ENCODE data around the gene FAM180A.

FAM180A gene

DNA sequence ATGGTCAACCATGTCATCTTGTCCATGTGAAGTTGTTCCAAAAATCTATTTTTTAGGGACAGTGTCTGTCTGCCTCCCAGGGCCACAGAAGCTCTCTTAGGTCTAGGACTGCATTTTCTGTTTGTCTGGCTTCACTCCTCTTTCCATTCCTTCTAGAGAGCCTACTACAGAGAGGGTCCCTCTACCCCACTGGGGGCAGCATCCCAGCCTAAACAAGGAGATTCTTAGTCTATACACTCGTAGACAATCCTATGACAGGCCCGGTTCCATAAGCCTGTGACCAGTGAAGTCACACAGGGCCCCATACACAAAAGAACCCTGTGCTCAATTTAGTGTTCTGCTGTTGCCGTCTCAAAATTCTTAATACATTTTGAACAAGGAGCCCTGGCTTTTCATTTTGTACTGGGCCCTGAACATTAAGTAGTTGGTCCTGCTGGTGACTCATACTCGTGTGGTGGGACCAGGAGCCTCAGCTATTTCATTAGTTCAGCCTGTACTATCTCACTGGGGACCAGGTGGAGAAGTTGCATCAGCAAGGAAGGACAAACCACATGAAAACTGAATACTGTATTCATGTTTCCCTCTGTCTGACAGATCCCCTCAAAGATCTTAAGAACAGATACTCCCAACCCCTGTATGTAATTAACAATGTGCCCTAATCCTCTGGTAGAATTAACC is 23.5 kb upstream of the FAM180A start:
- DNase-seq (ENCODE audit: low spot score): no peak

- no peak for DNase-seq (ENCODE audit: low spot score)
Measured at GRCh38 chr7:135771051-135771450, 22.4 kb upstream of the FAM180A start.

DNA sequence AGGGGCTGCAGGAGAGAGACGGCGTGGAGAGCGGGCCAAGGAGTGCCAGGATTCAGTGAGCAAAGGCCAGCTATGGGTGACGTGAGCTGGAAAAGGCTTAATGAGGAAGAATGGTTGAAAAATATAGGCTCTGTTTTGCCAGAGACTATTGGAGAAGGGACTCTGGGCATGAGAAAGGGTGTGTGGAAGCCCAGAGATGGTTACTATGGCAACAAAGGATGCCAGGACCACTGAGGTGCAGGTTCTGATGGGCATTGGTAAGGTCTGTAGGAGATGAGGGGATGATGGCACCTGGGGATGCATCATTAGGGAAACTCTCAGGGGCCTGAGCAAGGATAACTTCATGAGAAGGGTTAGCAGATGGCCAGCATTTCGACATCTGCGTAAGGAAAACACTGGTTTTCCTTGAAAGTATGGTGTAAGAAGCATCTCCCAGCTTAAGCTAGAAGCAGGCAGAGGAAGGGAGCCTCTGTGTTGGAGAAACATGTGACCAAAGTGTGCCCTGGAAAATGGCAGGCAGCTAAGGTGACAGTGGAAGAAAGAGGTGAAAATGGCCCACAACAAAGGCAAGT is 21.6 kb upstream of the FAM180A start:
- no peak for DNase-seq (ENCODE audit: low spot score)

DNA sequence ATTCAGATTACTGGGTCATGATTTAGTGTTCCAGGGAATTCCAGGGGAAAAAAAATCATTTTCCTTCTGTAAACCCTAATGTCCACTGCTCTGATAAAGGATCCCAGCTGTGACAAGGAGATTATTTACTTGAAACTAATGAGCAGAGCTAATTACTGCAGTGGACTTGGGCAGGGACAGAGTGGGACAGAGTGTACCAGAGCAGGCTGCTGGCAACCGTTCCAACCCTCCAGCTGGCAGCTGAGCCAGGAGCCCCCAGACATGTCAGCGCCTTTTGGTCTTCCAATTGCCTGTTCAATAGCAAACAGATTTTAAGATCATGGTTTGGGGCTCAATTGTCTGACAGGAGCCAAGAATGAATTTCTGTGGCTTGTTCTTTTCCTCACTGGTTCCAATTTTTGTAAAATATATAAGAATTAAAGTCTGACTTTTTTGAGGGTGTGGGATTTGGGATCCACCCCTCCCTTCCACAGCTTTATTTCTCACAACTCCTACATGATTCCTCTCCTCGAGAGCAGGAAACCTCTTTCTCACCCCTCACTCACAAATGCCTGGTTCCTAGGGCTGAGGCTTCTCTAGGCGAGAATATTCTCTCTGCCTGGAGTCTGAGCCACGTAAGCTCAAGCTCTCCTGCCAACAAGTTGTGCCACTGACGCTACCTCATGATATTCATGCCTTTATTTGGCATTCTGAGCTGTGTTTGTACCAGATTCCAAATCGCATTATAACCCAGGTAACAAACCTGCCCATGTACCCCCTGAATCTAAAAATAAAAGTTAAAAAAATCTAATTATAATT is 20.6 kb upstream of the FAM180A start:
- DNase-seq (ENCODE audit: low spot score): no peak

DNA sequence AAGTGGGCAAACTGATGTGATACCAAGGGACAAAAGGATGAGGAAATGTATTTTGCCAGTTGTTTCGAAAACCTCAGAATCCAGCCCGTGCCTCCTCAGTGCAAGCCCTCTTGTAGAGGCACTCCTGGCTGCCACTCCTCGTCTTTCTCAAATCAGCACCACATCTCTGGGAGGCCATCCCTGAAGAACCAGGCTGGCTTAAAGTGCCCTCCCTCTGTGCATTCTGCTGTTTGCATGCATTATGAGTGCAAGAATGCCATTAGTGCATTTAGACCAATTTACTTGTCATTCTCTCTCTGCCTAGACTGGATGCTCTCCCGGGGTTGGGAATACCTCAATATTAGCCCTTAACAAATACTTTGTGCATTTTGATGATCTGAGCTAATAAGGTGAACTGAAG is 19.9 kb upstream of the FAM180A start:
- DNase-seq (ENCODE audit: low spot score): no peak

GRCh38 chr7:135768064-135768463 is 19.5 kb upstream of the FAM180A start:
- no peak for DNase-seq (ENCODE audit: low spot score)

- DNase-seq (ENCODE audit: low spot score): no peak
Measured at GRCh38 chr7:135763261-135763660, 14.6 kb upstream of the FAM180A start.

GRCh38 chr7:135761751-135762488 is 13.3 kb upstream of the FAM180A start:
- no peak for DNase-seq (ENCODE audit: low spot score)

DNA sequence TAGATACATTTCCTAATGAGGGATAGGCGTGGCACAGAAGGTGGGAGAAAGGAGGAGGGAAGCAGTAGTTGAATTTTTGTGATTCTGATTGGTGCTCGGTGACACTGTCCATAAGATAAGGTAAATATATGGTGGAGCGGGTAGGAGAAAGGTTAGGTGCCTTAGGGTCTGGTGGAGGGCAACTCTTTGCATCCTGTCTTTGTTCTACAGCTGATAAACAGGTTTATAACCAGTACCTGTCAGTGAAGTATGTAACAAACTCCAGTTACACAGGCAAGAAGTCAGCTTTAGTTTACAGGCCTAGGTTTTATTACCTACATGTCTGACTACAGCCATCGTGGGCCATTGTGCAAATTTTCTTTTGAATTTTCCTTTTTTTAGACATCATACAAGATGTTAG is 10.9 kb upstream of the FAM180A start:
- no peak for DNase-seq (ENCODE audit: low spot score)

DNA sequence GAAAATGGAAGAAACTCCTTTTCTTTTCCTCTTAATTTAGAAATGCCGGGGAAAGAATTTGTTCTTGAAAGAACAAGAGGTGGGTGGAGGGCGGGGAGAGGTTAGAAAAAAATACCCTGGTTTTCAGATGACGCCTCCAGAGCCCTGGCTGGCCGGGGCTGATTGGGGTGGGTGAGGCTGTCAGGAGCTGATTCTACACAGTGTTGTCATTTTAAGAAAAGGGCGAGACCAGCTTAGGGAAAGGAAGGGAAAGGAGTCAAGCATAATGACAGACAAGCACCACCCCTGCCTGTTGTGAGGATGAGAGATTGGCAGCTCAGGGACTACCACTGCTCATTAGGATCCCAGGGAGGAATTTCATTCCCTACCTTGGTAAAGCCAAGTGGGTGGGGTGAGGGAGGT is 9.9 kb upstream of the FAM180A start:
- DNase-seq (ENCODE audit: low spot score): no peak

DNA sequence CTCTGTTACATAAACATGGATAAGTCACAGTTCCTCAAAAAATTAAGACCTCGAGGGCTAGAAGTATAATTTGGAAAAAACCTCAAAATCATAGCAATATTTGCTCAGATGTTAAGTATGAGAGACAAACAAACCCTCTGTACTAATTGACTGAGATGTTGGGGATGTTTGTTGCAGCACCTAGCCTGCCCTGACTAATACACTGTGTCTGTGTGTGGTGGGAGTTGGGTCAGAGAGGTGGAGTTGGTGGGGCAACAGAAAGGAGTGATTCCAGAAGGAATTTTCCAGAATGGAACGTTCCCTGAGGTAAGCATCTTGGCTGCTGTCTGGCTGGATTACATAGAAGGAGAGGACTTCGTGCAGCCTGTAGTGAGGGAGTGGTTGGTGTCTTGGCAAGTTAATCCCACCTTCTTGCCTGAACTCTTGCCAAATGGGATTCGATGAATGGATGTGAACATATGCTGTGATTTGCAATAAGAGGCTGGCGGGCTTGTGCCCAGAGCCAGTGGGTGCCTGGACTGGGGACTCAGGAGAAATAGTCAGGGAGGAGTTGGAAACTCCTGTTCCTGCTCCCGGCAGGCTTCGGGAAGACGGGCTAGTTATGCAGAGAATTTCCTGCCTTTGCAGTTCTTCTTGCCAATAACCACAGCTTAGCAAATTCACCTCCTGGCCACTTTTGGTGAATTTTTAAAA is 9.3 kb upstream of the FAM180A start:
- no peak for DNase-seq (ENCODE audit: low spot score)

- no peak for DNase-seq (ENCODE audit: low spot score)
Measured at GRCh38 chr7:135756191-135756590, 7.6 kb upstream of the FAM180A start.

GRCh38 chr7:135755351-135755753 is 6.7 kb upstream of the FAM180A start:
- DNase-seq (ENCODE audit: low spot score): no peak

- no peak for DNase-seq (ENCODE audit: low spot score)
Measured at GRCh38 chr7:135753616-135754413, 5.2 kb upstream of the FAM180A start.

DNA sequence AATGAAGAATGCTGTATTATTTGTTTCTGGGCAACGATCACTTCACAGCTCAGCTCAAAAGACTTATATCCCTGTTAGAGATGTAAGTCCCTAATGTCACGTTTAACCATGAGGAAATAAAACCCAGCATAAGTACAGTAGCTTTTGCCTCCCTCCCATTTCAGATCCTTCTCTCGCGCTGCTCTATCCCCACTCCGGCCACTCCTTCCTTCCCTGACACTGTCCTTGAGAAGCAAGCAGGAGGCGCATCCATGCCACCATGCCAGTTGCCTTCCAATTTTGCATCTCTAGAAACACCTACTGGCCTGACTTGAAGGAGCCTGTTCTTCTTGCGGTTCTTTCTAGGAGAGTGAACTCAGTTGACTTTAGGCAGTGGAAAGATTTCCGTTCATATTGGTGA is 1.2 kb downstream of the FAM180A start:
- no peak for DNase-seq (ENCODE audit: low spot score)

DNA sequence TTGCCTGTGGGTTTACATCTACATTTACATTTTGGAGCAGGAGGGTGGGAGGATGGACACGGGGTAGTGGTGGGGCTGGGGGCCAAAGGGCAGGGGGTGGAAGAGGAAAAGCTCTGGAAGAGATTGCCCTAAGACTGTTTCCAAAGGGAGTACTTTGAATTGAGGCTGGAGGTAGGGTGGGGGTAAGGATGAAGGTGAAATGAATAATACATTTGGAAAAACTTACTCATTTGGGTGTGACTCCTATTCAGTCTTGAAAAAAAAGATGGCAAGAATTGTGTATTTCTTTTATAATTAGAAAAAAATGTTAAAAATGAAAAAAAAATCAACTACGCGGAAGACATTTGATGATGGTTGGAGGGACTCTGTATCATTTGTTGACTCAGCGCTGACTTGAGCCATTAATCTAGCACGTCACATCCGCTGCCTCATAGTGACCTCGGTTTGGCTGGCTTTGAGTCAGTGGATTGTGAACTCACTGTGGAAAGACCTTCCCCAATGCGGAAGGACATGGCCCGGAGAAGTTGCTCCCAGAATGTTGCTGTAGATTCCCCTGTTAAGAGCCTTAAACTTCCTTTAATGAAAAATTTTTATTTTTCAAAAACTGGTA is 2.8 kb downstream of the FAM180A start:
- DNase-seq (ENCODE audit: low spot score): no peak

GRCh38 chr7:135744938-135745702 is 3.5 kb downstream of the FAM180A start:
- DNase-seq (ENCODE audit: low spot score): no peak

- no peak for DNase-seq (ENCODE audit: low spot score)
Measured at GRCh38 chr7:135743907-135744731, 4.5 kb downstream of the FAM180A start.

GRCh38 chr7:135742371-135742770 is 6.2 kb downstream of the FAM180A start:
- DNase-seq (ENCODE audit: low spot score): no peak
